Renal cortical epithelial cell (primary cell): ENCODE data around the gene IL4I1. TPM values are rescaled to one million over a fixed set of nuclear protein-coding genes. Genes with fewer than 3 reads are reported as not detected.

Experiments
- DNase-seq: peaks from one replicate; pipeline ENCODE4 v3.0.0-alpha.2; 2011; ENCODE audit warnings: low read depth
- total RNA-seq: library from RNA; depleted of rRNA; stranded (reverse); fragments of >200 nt; gene quantifications from 2 replicates; pipeline ENCODE4 v1.2.3, GENCODE V29; 2014

IL4I1 gene
- total RNA-seq, 1 donor from 2014 or later: 4.9 TPM

DNA sequence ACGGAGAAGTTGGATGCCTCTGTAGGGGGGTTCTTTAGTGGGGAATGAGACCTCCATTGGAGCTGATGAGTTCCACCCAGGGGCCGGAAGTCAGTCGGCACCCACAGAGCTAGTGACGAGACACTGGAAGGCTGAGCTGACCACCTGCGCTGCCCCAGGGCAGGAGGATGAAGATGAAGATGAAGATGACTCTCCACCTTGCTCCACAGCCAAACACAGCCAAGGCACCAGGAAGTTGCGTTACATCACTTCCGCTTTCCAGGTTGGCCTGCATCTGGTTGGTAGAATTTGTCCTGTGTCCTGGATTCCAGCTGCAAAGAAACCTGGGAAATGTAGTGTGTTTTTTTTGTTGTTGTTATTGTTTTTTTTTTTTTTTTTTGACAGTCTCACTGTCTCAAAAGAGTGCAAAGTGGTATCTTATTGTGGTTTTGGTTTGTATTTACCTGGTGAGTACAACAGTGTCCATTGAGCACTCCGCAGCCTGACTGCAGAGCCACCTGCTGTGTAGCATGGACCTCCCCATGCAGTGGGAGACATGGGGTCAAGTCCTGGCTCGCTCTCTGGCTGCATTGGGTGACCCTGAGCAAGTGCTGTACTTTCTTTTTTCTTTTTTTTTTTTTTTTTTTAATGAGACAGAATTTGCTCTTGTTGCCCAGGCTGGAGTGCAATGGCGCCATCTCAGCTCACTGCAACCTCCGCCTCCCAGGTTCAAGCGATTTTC, 17.3 kb downstream of the IL4I1 start:
- DNase-seq: no peak

DNA sequence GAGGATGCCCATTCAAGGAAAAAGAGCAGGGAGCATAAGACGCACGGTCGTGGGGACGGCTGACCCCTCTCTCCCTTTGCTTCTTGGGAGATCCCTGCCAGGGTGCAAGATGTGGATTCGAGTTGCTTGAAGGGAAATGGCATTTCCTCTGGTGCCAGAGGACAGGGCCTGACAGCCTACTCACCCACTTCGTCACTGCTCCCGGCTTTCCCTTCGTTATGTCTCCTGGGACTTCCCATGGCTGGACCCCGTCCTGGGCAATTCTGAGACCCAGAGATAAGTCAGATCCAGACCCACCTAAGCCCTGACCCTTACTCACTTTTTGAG, 18.0 kb downstream of the IL4I1 start:
- no peak for DNase-seq

DNA sequence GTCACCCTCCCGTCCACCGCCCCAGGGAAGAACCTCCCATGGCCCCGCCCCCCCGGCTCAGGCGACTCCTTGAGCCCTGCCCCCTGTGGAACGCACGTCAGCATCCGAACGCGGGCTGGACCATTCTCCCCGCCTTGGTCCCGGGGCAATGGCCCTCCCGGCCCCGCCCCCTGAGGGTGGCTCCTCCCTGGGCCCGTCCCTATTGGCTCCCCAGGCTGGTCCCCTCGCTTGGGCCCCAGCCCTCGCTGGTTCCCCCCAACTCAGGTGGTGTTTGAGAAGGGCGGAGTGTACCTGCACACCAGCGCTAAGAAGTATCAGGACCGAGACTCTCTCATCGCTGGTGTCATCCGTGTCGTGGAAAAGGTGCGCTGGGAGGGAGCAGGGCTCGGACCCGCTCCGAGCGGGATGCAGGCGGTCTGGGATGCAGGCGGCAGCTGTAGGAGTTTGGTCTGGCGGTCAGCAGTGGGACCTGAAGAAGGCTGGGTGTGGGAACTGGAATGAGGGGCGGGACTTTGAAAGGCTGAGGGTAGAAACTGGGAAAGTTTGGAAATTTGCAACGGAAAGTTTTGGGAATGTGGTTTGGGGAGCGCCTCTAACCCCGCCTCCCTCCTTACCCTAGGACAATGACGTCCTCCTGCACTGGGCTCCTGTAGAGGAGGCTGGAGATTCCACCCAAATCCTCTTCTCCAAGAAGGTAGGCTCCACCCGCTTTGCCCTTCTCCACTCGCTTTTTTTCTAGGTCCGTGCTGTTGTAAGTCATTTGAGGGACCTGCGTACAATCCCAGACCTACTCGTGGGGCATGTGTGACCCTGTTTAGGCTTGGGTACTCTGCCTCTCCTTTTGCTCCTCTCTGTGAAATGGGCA, 18.6 kb downstream of the IL4I1 start:
- DNase-seq: peak; percentile 87

DNA sequence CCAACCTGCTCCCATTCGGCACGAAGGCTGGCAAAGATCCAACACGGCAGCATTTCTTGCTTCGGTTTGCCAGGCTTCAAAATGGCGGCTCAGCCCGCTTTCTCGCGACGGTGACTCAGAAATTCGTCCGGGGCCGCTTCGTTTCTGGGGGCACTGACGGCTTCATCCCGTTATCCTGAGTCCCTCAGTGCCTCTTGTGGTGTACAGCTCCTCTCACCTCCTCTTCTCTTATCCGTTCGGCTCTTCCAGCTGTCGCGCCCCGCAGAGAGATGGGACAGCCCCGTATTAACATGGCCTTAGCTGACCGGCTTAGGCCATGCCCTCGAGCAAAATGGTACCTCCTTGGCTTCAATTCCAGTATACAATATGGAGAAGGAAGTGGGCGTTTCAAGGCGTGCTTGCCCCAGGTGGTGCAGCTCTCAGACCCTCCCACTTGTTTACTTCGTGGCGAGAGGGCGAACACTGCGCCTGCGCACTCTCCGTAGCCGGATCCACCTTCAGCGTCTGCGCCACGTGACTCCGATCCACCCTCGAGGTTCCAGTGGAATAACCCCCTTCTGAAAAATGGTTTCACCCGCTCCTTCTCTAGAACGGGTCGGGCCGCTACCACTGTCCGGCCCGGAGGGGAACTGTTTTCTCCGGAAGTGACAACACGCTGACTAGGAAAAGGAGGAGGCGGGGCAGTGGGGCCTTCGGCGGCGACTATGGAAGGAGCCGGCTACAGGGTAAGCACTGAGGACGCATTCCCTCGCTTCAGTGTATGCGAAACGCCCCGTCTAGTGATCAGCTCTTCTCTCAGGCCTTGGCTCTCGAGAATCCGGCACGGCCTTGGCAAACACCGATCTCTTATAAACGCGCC, 19.4 kb downstream of the IL4I1 start, which contains the start of the genes AKT1S1 and TBC1D17:
Gene AKT1S1 (minus strand): TSS at position 336 of the 859 bp plus-strand sequence. CDS start 4,060 bp downstream, outside the sequence.
Gene TBC1D17 (plus strand): TSS at position 683 of the 859 bp plus-strand sequence. CDS start 22 bp downstream, at position 705.
- DNase-seq: peak; percentile 99

DNA sequence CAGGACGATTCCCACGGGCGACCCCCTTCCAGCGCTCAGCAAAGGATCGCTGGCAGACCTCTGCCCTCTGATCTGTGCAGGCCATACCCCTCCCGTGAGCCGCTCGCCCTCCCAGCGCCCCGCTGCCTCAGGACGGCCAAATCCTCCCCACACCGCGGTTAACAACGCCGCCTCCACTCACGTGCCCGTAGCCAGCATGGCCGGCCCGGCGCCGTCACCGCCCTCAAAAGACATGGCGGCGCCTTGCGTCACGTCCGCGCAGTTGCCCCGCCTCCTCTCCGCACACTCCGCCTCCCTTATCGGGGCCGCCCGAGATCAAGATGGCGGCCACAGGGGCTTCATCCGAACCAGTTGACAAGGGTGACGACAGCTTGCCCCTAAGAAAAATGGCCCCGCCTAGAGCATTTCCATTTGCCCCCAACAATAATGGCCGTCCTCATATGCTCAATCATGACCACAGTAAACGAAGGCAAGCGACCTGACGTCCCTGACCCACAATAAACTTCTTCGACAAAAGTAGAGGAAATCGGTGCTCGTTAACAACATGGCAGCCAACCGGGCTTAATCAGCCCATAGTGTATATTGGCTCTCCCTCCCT, 20.2 kb downstream of the IL4I1 start:
- peak; percentile 95 for DNase-seq

DNA sequence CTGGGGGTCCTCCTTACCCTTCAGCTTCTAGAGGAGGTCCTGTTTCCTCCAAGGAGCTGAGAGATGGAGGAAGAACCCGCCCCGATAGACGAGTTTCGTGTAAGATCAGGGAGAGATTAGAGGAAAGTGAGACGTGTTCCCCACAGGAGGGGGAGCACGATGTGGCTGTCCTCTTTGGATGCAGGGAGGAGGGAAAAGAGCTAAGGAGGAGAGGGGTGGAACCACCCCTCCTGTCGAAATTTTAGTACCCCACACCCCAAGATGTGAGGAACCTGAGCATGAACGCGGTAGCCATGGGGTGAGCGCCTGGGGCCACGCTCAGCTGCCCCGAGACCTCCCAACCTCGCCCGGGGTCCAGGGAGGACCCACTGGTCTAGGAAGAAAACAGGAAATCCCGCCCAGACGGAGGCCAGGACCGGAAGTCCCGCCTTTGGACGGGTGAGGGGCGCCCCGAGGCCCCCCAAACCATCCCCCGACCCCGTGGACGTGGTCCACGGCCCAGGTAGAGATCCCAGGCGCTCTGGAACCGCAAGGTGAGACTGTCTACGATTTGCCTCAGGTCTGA, 20.7 kb downstream of the IL4I1 start:
- DNase-seq: no peak

- no peak for DNase-seq
Observed at GRCh38 chr19:49875177-49875576, 21.5 kb downstream of the IL4I1 start.

DNA sequence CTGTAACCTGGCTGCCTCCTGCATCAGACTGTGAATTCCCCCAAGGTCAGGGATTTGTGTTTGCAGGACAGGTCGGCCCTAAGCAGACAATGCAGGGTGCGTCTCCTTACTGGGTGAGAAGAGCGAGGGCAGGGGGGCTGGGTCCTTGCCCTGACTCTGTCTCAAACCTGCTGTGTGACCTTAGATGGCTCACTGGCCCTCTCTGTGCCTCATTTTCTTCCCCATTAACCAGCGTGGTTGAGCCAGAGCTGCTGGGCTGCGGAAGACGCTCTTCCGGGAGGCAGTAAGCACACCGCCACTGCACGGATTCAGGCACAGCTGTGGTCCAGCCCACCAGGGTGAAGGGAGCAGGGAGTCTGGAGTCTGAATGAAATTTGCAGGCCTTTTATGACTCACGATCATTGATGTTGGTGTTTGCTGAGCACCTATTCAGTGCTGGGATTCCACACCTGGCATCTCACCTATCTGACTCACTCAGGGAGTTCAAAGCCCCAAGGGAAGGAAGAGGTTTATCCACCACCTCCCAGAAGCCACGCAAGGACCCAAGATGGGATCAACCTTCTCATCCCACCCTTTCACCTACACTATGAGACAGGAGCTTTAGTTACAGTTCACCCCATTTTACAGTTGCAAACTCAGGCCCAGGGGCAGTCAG, 22.1 kb downstream of the IL4I1 start:
- no peak for DNase-seq

DNA sequence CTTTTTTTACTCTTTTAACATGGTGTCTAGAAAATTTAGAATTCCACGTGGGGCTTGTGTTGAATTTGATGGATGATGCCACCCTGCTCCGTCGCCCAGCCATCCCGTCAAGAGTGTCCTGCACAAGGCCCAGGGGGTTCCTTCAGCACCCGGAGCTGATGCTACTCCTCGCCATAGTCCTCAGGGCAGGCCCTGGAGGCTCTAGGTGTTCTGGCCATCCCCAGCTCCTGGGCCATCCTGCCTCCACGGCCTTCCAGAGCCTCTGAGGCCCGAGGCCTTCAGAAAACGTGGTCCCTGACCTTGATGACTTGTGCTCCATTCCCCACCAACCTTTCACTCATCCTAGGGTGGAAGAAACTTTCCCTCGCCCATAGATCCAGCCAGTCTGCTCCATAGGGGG, 22.9 kb downstream of the IL4I1 start:
- DNase-seq: no peak

GRCh38 chr19:49873129-49873521, 23.6 kb downstream of the IL4I1 start:
- DNase-seq: no peak

- no peak for DNase-seq
Observed at GRCh38 chr19:49872245-49873128, 24.2 kb downstream of the IL4I1 start.

DNA sequence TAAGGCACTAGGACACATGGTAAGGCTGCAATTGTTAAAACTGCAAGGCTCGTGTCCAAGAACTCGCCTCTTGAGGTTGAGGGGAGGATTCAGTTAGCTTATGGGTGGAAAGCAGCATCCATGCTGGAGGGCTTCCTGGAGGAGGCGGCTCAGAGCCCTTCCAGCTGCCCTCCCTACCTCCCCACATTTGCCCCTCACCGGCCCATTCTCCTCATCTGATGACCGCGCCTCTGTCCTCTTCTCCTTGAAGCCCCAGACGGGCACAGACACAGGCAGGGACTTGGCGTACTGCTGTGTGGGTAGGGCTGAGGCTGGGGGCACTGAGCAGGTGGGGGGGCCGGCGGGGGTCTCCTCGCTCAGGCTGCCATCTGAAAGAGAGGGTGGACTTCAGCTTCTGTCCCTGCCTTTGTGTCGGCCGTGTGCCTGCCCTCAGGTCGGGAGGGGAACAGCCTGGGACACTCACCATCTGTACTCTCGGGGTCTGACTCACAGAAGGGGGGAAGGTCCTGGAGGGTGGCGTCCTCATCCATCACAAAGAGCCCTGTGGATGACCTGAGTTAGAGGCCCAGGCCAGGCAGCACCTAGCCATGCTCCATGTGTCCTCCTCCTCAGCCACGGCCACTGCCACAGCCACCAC, 25.2 kb downstream of the IL4I1 start:
- DNase-seq: no peak

- no peak for DNase-seq
Observed at GRCh38 chr19:49870309-49870901, 26.3 kb downstream of the IL4I1 start.

DNA sequence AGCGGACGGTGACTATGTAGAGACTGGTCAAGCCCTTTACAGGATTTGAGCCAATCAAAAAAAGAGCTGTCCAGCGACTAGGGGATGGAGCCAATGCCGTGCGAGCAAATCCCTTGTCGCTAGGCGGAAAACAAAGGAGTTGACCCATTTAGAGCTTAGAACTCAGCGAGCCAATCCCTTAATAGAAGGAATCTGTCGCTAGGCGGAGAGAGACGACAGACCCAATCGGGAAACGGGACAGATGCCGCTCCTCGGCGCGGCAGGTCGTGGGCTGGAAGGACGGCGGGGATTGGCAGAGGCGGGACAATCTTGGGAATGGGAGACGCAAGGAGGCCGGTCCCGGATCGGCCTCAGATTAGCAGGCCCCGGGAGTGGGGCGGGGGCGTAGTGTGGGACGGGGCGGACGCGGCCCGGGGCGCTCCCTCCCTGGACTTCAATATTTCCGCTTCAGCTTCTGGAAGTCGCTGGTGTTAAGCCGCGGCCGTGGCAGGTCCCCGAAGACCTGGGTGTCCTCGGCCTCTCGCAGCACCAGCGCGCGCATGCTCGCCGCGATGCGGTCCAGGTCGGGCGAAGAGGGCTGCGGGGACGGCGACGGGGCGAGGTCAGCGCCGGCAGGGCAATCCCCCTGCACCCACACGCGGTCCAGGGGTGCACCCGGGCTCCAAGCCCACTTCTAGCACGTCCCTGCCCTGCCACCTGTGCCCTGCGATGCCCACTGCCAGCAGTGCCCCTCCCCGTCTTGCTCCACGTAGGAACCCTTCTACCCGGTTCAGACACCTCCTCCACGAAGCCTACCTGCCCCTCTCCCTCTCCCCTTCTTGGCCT, 27.0 kb downstream of the IL4I1 start:
- peak; percentile 100 for DNase-seq

- DNase-seq: no peak
Observed at GRCh38 chr19:49869009-49869483, 27.6 kb downstream of the IL4I1 start.

GRCh38 chr19:49866933-49867782, 29.5 kb downstream of the IL4I1 start, which contains the start of gene PNKP:
Gene PNKP (minus strand): TSS chr19:49867576. CDS start chr19:49867204, 372 bp downstream.
- peak; percentile 83 for DNase-seq

GRCh38 chr19:49864890-49865289, 31.8 kb downstream of the IL4I1 start:
- DNase-seq: no peak
